ENCODE results near the gene ATG7.
"Not testable (repeated sequence)": the region's sequence is repeated elsewhere in the genome, so short reads cannot be mapped to it uniquely, and the experiment has no call there.

The ATG7 gene

GRCh38 chr3:11251807-11252176 lies 20.4 kb upstream of the ATG7 start:
- no peak for DNase-seq (ENCODE audit: low read depth in 2 of 3, low spot score in 2 of 3)

- no peak for DNase-seq (ENCODE audit: low read depth in 2 of 3, low spot score in 2 of 3)
Observed at GRCh38 chr3:11254876-11255275, 17.3 kb upstream of the ATG7 start.

- not testable (repeated sequence) for DNase-seq (ENCODE audit: low read depth in 2 of 3, low spot score in 2 of 3)
Observed at GRCh38 chr3:11255537-11255936, 16.7 kb upstream of the ATG7 start.

- no peak for DNase-seq (ENCODE audit: low read depth in 2 of 3, low spot score in 2 of 3)
Observed at GRCh38 chr3:11258958-11259357, 13.2 kb upstream of the ATG7 start.

GRCh38 chr3:11260460-11260859 lies 11.7 kb upstream of the ATG7 start:
- no peak for DNase-seq (ENCODE audit: low read depth in 2 of 3, low spot score in 2 of 3)

GRCh38 chr3:11269007-11269406 lies 3.2 kb upstream of the ATG7 start:
- no peak for DNase-seq (ENCODE audit: low read depth in 2 of 3, low spot score in 2 of 3)

GRCh38 chr3:11272906-11273574 lies 843 bp downstream of the ATG7 start:
- no peak for DNase-seq (ENCODE audit: low read depth in 2 of 3, low spot score in 2 of 3)

GRCh38 chr3:11273891-11274291 lies 1.7 kb downstream of the ATG7 start:
- DNase-seq (ENCODE audit: low read depth in 2 of 3, low spot score in 2 of 3), result no peak

- no peak for DNase-seq (ENCODE audit: low read depth in 2 of 3, low spot score in 2 of 3)
Observed at GRCh38 chr3:11274566-11275142, 2.5 kb downstream of the ATG7 start.

- DNase-seq (ENCODE audit: low read depth in 2 of 3, low spot score in 2 of 3), result no peak
Observed at GRCh38 chr3:11275926-11276325, 3.7 kb downstream of the ATG7 start.

- DNase-seq (ENCODE audit: low read depth in 2 of 3, low spot score in 2 of 3), result no peak
Observed at GRCh38 chr3:11276901-11277300, 4.7 kb downstream of the ATG7 start.

- DNase-seq (ENCODE audit: low read depth in 2 of 3, low spot score in 2 of 3), result no peak
Observed at GRCh38 chr3:11282250-11283138, 10.3 kb downstream of the ATG7 start.

GRCh38 chr3:11283139-11283475 lies 10.9 kb downstream of the ATG7 start:
- no peak for DNase-seq (ENCODE audit: low read depth in 2 of 3, low spot score in 2 of 3)

- DNase-seq (ENCODE audit: low read depth in 2 of 3, low spot score in 2 of 3), result no peak
Observed at GRCh38 chr3:11284011-11284410, 11.8 kb downstream of the ATG7 start.

GRCh38 chr3:11285471-11285870 lies 13.3 kb downstream of the ATG7 start:
- no peak for DNase-seq (ENCODE audit: low read depth in 2 of 3, low spot score in 2 of 3)

GRCh38 chr3:11287404-11287803 lies 15.2 kb downstream of the ATG7 start:
- no peak for DNase-seq (ENCODE audit: low read depth in 2 of 3, low spot score in 2 of 3)

- no peak for DNase-seq (ENCODE audit: low read depth in 2 of 3, low spot score in 2 of 3)
Observed at GRCh38 chr3:11288021-11288491, 15.9 kb downstream of the ATG7 start.

- DNase-seq (ENCODE audit: low read depth in 2 of 3, low spot score in 2 of 3), result no peak
Observed at GRCh38 chr3:11288786-11289637, 16.8 kb downstream of the ATG7 start.

- no peak for DNase-seq (ENCODE audit: low read depth in 2 of 3, low spot score in 2 of 3)
Observed at GRCh38 chr3:11289864-11290263, 17.7 kb downstream of the ATG7 start.

- no peak for DNase-seq (ENCODE audit: low read depth in 2 of 3, low spot score in 2 of 3)
Observed at GRCh38 chr3:11290743-11291680, 18.8 kb downstream of the ATG7 start.
